Measurements from ENCODE around the gene RASA3. TPM values are rescaled to one million over a fixed set of nuclear protein-coding genes. Genes with fewer than 3 reads are reported as not detected.
A peak's percentile ranks its signal among the peaks of the same experiment; 100 is the strongest.

Gene RASA3
- total and polyA plus RNA-seq, 2 of the 4 experiments (the other 2 are of a cell fraction): 21.0 to 31.4 TPM

- ChIA-PET CTCF (no interaction called here), POLR2A (ENCODE audit: unreplicated experiment) (no interaction called here)
- 92% methylated on average over 7 of the region's 36 CpGs; no CpG with 5 or more reads in 1 of the 2 experiments for WGBS, 2 experiments (ENCODE audit: extremely low coverage in 2 of 2, insufficient read length in 1 of 2)
- no peak overlapping the region for H3K56ac ChIP-seq (ENCODE audit: extremely low read depth, insufficient read depth, low read length)
- no TSS peak for BruUV-seq (replicated peaks)
- H3K4ac ChIP-seq (ENCODE audit: low read depth, low read length): no peak overlapping the region; the same call in 1 of the 2 replicates
- H3K27ac ChIP-seq (ENCODE audit: insufficient read depth, low read length): no peak overlapping the region
- peak overlapping the region; percentile 32 for H2BK20ac ChIP-seq (ENCODE audit: low read depth, low read length)
- peak overlapping the region; percentile 29; the same call in 1 of the 3 replicates for H2BK15ac ChIP-seq (ENCODE audit: low read depth, low read length)
- DNase-seq (no peak), ATAC-seq (ENCODE audit: low read depth) (no peak)
- no peak overlapping the region for H3K4me3 ChIP-seq (ENCODE audit: insufficient read depth, low read depth, low read length)
- intact Hi-C loops (cut with micrococcal nuclease) (no loop called here), in situ Hi-C loops (cut with MboI; ENCODE audit: low sequenced_read_pairs) (no loop called here), dilution Hi-C loops (cut with HindIII; ENCODE audit: low sequenced_read_pairs, unreplicated experiment) (no loop called here)
- H2BK5ac ChIP-seq (ENCODE audit: low read depth, low read length, poor library complexity, severe bottlenecking): no peak overlapping the region
- H3K9ac ChIP-seq (ENCODE audit: low read depth, low read length): no peak overlapping the region
- no peak overlapping the region for H3K18ac ChIP-seq (ENCODE audit: low read depth, low read length)
- H4K8ac ChIP-seq (ENCODE audit: low read depth in 2 of 2, low read length in 2 of 2): peak overlapping the region in 1 of 2 experiments; percentile 23; a peak in 1 of 4 replicates
- H3K23ac ChIP-seq (ENCODE audit: low read depth, low read length): no peak overlapping the region
- H2AK9ac ChIP-seq (replicated peaks; ENCODE audit: low read depth, low read length, poor library complexity): no peak overlapping the region
- H3K36me3 ChIP-seq (ENCODE audit: control insufficient read depth, insufficient read depth, low read length): no peaks in the 10 kb centered on the region
- H4K20me1 ChIP-seq (ENCODE audit: insufficient read depth, low read length): 0 out of 2 replicates have a peak, but pooled peaks cover 4% of the 10 kb centered on the region
- H2BK120ac ChIP-seq (ENCODE audit: low read depth, low read length): peak overlapping the region; percentile 46
- H3K14ac ChIP-seq (replicated peaks; ENCODE audit: low read depth, low read length): no peak overlapping the region; the same call in 1 of the 2 replicates
- peaks cover 28% of the 10 kb centered on the region for H3K9me1 ChIP-seq (ENCODE audit: insufficient read depth, low read length)
- H3K79me1 ChIP-seq (ENCODE audit: low read depth in 1 of 2, low read length in 2 of 2): peaks cover 0 to 59% of the 10 kb centered on the region in 2 experiments; a peak in 2 of 4 replicates
- H3K9me3 ChIP-seq (ENCODE audit: control insufficient read depth, insufficient read depth, low read length): no peaks in the 10 kb centered on the region
- H3K27me3 ChIP-seq (ENCODE audit: control insufficient read depth, insufficient read depth, low read length): no peaks in the 10 kb centered on the region
- no peak overlapping the region for H3K4me2 ChIP-seq (ENCODE audit: low read depth, low read length)
- H4K91ac ChIP-seq (ENCODE audit: insufficient read depth, low read depth, low read length): peak overlapping the region; percentile 27; the same call in 1 of the 2 replicates
- peaks cover 29% of the 10 kb centered on the region for H3K4me1 ChIP-seq (ENCODE audit: control insufficient read depth, insufficient read depth, low read length)
- no peak overlapping the region for H4K5ac ChIP-seq (ENCODE audit: low read depth, low read length)
- no peak overlapping the region for H2AFZ ChIP-seq (replicated peaks; ENCODE audit: low read length, poor library complexity)
- peak overlapping the region; percentile 28 for H2AK5ac ChIP-seq (ENCODE audit: low read depth, low read length)
- TF ChIP-seq RAD21 (IDR thresholded peaks at IDR 0.05; ENCODE audit: low read length) (no peak), USF2 (IDR thresholded peaks at IDR 0.05; ENCODE audit: low read depth, low read length) (no peak), MAFK (IDR thresholded peaks at IDR 0.05; ENCODE audit: low read depth, low read length) (no peak), MXI1 (IDR thresholded peaks at IDR 0.05; ENCODE audit: borderline replicate concordance, low read depth, low read length) (no peak), RCOR1 (IDR thresholded peaks at IDR 0.05; ENCODE audit: insufficient replicate concordance, low read length) (no peak), NFE2L2 (IDR thresholded peaks at IDR 0.05; ENCODE audit: low read depth, low read length) (no peak), SMC3 (IDR thresholded peaks at IDR 0.05; ENCODE audit: low read depth, low read length) (no peak), ELK1 (IDR thresholded peaks at IDR 0.05; ENCODE audit: borderline replicate concordance, low read depth, low read length) (no peak), POLR2A (IDR thresholded peaks at IDR 0.05; ENCODE audit: low read depth, low read length) (no peak), FOS (IDR thresholded peaks at IDR 0.05; ENCODE audit: low read depth, low read length) (no peak), CHD1 (IDR thresholded peaks at IDR 0.05; ENCODE audit: low read depth, low read length) (no peak), BHLHE40 (IDR thresholded peaks at IDR 0.05; ENCODE audit: low read depth, low read length) (no peak), RFX5 (IDR thresholded peaks at IDR 0.05; ENCODE audit: low read depth, low read length) (no peak), CEBPB (IDR thresholded peaks at IDR 0.05; ENCODE audit: low read depth, low read length) (no peak), MAZ (IDR thresholded peaks at IDR 0.05; ENCODE audit: borderline replicate concordance, low read depth, low read length) (no peak)
Measured at GRCh38 chr13:113930671-113931637, 201.5 kb downstream of the RASA3 start.

Measured in IMR-90 (cell line).